GM18868 (cell line): ENCODE measurements around the gene PARP8.
A peak's percentile ranks its signal among the peaks of the same experiment; 100 is the strongest.
"Not testable (repeated sequence)": the region's sequence is repeated elsewhere in the genome, so short reads cannot be mapped to it uniquely, and the experiment has no call there.

Experiments
- ATAC-seq: cut with Tn5 transposase; IDR thresholded peaks from one replicate; pipeline ENCODE4 v1.9.1; 2021; ENCODE audit warnings: mild to moderate bottlenecking, moderate library complexity; ENCODE audit not compliant: unreplicated experiment

Gene PARP8

DNA sequence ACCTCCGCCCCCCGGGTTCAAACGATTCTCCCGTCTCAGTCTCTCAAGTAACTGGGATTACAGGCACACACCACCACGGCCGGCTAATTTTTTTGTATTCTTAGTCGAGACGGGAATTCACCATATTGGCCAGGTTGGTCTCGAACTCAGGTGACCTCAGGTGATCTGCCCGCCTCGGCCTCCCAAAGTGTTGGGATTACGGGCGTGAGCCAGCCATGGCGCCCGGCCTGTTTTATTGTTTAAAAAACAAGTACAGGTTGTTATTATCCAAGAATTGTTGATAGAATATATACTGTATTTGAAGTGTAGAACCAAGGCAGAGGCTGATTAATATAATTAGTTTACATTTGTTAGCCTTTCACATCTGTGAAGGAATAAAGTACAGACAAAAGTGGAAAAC lies 8.9 kb downstream of the PARP8 start:
- no peak for ATAC-seq

DNA sequence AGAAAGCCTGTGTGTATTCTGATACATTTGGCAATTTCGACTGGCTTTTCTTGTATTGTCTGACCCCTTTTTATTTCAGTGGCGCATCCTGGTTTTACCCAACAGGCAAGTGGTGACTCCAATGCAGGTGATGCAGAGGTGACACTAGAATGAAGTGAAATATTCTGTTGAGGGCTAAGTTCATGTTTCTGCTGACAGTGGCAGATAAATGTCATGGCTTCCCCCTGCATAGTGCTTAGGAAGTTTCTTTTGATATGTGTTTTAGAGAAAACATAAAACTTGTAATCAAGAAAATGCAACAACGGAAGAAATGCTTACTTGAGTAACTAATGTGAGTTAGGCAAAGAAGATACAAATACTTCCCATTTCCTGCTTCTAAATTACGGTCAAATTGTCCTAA lies 13.1 kb downstream of the PARP8 start:
- ATAC-seq: not testable (repeated sequence)

DNA sequence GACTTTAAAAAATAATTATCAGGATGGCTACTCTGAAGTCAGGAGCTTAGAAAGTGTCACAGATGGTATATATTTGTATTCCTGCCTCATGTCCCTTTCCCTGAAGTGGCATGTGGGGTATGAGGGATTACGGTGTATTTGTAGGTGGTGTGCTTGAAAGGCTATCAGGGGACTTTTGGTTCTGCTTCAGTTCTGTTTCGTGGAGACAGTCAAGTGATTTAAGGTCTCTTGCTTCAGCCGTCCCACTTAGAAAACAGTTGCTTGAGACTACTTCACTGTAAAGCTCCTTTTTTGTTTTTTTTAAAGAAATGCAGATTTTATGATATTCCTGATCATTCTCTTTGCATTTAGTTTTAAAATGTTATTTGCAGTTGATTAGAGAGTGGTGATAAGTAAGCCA lies 18.3 kb downstream of the PARP8 start:
- ATAC-seq: peak; percentile 92

DNA sequence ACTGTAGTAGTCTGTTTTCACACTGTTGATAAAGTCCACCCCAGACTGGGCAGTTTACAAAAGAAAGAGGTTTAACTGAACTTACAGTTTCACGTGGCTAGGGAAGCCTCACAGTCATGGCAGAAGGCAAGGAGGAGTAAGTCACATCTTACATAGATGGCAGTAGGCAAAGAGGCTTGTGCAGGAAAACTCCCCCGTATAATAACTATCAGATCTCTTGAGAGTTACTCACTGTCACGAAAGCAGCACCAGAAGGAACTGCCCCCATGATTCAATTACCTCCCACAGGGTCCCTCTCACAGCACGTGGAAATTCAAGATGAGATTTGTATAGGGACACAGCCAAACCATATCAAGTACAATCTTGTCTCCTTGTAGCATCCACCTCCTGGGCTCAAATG lies 21.1 kb downstream of the PARP8 start:
- ATAC-seq: no peak

DNA sequence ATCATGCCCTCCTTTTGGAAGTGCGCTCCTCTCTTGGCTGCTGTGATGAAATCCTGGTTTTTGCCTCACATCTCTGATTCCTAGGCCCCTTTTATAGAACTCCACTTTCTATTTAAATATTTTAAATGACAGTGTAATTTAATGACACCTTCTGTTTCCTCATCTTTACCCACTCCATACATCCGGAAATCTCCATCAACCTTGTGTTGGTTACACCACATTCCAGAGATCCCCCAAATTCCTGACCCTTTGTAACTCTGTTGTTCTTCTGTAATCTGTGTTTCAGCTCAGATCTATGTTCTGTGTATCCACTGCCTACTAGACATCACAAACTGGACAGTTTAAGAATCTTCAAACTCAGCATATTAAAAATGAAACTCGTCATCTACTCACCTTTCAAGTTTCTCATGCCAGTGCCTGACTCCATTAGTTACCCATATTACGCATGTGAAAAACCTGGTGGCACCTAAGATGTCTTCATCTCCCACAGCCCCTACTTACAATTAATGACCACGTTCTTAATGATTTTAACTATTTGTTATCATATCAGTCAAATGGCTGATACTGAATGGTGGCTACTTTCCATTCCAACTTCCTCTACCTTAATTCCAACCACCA lies 25.1 kb downstream of the PARP8 start:
- ATAC-seq: peak; percentile 67

DNA sequence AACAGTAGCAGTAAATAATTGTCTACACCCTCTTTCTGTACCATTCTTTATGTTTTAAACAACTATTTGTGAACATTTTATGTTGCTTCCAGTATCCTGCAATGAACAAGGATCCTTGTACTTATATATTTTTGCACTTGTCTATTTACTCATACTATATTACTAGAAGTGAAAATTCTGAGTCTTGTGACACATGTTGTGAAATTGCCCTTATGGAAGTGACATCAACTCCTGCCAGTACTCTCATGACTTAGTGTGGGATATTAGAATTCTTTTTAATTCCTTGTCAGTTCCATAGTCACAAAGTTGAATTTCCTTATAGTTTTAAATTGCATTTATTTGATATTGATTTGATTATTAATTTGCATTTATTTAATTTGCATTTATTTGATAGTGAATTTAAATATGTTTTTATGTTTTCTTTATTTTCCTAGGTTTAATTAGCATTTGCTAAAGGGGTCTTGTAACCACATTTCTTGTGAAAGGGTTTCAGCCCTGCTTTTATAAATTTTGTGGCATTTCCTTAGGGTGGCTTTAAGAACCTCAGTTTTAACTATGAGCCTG lies 27.7 kb downstream of the PARP8 start:
- ATAC-seq: no peak

DNA sequence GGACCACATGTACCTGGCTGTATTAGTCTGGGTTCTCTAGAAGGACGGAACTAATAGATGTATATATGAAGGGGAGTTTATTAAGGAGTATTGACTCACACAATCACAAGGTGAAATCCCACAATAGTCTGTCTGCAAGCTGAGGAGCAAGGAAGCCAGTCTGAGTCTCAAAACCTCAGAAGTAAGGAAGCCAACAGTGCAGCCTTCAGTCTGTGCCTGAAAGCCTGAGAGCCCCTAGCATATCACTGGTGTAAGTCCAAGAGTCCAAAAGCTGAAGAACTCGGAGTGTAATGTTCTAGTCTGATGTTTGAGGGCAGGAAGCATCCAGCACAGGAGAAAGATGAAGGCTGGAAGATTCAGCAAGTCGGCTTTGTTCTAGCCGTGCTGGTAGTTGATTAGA lies 28.2 kb downstream of the PARP8 start:
- ATAC-seq: not testable (repeated sequence)

DNA sequence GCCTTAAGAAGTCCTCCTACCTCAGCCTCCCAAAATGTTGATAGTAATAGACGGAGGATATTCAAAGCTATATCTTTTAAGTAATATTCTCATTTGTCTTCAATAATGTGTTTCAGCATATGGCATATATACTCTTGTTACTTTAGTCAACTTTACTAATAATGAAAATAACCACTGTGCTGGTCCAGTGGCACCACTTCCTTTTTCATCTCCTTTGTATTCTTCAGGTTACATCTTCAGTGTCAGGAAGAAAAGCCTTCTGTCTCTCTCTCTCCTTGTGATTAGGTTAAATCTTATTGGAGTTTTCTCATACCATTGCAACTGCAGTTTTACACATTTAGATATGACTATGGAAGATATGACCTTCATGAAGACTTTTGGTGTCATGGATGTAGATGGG lies 31.3 kb downstream of the PARP8 start:
- ATAC-seq: peak; percentile 92

DNA sequence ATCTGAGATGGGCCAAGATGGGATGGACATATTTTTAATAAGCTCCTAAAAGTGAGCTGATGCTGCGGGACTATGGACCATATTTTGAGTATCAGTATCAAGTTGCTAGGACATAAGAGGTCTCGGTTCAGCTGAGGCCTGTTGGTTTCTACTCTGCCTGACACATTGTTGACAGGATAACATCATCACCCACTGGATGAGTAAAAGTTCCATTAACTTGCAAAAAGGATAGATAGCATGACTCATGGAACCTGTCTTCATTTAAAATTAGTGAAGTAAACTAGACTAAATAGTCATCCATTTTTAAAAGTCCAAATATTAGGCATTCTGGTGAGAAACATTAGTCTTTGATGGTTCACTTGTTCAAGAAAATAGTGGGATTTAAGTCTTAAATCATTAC lies 33.3 kb downstream of the PARP8 start:
- no peak for ATAC-seq

DNA sequence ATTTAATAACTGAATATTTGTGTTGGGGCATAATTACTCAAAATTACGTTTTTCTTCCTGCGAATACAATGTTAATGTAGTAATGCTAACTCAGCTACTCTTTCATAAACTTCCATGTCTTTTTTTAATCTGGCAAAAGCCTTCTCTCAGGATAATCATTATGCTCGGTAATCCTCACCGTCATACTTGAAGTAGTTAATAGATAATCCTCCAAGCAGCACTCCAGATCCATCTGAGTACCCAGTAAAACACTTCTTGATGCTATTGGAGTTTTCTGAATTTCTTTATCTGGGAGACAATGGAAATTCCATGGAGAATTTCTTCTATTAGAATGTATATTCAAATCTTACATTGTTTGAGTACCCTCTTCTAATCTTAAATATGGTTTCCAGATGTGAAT lies 34.3 kb downstream of the PARP8 start:
- no peak for ATAC-seq

DNA sequence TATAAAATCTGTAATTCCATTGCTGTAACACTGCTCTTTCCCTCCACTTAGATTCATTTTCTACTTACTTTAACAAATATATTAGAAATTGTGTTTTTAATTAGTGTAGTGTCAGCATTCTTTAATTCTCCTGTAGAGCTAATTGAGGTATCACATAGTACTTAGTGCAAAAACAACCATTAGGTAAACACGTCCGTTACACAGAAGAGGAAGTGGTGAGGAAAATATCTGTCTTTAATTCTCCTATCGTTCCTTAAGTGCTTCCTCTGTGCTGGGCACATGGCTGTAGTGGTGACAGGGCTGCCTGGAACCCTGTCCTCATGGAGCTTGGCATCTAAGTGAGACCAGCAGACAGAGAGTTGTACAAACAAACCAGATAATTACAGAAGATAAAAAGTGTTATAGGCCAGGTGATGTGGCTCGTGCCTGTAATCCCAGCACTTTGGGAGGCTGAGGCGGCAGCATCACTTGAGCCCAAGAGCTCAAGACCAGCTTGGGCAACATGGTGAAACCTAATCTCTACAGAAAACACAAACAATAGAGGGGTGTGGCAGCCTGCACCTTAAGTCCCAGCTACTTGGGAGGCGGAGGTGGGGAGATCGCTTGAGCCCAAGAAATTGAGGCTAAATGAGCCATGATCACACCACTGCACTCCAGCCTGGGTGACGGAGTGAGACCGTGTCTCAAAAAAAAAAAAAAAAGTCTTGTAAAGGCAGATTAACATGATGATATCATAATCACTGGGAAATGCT lies 36.4 kb downstream of the PARP8 start:
- ATAC-seq: no peak

DNA sequence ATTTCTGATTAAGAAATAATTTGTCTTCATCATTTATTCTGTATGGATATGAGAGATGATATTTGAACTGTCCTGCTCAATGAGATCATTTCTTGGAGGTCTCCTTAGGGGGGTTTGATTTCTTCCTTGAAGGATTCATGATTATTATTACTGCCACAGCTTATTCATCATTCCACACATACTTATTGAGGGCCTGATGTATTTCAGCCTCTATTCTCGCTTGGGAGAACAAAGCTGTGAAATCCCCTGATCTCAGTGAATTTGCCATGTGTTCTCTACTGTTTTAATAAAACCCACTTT lies 36.9 kb downstream of the PARP8 start:
- no peak for ATAC-seq

DNA sequence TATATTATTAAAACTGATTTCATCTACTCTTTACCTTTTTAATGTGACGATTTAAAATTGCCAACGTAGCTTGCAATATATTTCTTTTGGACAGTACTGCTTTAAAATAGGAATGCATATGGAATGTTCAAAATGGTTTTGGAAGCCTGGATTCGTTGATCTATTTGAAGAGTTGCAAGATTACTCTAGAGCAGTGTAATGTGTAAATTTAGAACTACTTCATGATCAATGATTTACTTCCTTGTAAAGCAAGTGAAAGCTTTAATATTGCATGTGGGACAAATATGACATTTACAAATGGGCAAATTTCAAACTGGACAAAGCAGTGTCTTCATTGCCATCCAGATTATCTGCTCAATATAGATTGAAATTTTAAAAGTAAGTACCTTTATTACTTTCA lies 38.3 kb downstream of the PARP8 start:
- ATAC-seq: no peak

DNA sequence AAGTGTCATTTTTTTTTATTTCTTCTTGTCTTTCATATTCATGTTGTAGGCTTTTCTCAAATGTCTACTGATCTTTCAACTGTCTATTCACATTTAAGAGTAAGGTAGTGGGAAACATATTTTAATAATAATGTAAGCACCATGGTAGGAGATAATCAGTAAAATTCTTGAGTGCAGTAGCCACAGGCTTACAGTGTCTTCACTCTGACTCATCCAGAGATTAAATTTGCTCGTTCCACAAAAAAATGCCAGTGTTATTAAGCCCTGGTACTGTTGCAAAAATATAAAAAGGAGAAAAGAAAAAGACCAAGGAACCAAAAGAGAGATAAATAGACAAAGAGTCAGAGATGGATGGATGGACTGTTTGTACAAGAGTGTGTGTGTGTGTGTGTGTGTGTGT lies 43.0 kb downstream of the PARP8 start:
- peak; percentile 43 for ATAC-seq

DNA sequence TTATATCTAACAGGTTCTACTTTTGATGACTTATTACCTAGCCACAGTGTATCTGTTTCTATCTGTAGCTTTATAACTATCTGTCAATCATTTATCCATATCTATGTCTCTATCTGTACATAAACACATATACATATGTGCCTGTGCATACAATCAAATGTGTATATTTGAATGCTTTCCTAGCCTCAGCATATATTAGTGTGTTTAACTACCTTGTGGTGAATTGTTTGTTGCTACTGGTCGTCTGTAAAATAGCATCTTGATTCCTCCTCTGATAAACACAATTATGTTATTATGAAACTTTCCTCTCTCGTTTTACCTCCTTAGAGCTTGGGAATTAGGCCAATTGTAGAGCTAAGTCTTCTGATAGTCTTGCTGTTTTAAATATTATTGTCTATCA lies 44.4 kb downstream of the PARP8 start:
- peak; percentile 9 for ATAC-seq

DNA sequence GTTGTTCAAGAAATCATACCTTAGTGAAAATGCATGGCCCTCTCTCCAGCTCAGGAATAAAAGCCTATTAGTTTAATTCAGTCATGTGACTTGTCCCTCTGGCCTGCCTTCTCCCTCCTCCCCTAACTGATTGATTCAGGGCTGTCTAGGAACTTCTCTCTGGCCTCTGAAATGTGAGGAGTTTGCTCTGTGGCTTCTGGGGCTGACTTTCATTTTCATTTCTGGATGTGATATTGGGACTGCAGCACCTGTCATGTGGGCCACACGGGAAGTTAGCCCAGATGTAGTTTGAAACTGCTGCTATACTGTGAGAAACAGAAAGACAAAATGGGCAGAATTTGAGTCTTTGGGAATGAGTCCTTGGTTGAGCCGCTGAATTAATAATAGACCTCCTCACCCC lies 44.8 kb downstream of the PARP8 start:
- ATAC-seq: peak; percentile 95

DNA sequence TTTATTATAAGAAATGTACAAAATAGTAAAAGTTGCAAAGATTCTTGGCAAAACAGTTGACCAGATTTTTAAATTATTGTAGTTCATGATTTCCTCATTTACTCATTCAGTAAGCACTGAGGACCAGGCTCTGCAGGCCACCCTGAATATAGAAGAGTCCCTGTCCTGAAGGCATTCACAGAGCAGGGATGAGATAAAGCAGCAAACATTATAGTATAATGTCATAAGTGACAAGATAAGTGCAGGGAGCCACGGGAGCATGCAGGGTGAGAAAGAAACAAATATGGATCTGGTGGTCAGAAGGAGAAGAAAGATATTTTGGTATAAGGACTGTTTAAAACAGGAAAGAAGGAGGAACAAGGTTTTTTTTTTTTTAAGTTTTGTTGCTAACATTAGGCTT lies 46.0 kb downstream of the PARP8 start:
- no peak for ATAC-seq

DNA sequence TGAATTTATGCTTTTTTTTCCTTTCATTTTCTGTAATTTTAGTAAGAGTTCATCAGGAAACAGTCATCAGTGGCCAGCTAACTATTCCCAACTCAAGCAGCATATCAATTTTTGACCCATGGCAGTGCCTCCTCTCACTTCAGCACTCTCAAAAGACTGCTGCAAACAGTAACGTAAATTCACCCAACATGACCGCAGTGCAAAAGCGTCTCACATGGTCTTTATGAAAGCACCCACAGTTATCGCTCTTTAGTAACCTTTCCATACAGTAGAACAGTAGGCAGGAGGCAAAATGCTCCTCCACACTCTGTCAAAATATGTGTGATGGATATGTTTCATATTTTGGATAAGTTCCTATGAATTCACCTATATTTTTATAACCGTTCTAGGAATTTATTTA lies 48.6 kb downstream of the PARP8 start:
- ATAC-seq: no peak

DNA sequence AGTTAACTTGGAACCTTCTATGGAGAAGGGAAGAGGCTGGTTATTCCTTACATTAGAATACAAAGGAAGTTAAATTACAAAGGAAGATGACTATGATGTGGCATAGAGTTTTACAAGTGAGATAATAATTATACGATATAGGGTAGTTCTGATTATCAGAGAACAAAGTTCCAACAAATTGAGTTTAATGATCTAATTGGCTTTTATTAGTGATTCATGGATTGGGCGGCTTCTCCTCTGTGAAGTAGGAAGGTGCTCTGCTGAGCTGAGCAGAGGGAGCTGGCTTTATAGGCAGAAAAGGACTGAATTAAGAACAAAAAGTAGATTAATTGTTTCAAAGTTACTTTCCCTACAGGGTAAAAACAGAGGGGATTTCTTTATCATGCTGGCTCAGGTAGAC lies 49.7 kb downstream of the PARP8 start:
- no peak for ATAC-seq

DNA sequence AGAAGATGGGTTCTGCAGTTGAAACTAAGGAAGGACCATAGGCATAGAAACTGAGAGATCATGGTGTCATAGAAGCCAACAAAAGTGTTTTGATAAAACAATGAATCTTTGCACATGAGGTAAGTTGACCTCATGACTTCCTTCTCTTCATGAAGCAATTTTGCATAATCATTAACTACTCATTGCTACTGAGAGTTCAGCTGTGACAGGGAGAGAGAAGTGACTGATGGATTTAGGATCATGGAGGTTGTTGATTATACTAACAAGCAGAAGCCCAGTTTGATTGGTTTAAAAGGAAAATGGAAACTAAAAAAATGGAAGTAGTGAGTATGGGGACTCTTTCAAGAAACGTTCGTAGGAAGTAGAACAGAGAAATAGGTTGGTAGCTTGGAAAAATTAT lies 51.2 kb downstream of the PARP8 start:
- no peak for ATAC-seq

DNA sequence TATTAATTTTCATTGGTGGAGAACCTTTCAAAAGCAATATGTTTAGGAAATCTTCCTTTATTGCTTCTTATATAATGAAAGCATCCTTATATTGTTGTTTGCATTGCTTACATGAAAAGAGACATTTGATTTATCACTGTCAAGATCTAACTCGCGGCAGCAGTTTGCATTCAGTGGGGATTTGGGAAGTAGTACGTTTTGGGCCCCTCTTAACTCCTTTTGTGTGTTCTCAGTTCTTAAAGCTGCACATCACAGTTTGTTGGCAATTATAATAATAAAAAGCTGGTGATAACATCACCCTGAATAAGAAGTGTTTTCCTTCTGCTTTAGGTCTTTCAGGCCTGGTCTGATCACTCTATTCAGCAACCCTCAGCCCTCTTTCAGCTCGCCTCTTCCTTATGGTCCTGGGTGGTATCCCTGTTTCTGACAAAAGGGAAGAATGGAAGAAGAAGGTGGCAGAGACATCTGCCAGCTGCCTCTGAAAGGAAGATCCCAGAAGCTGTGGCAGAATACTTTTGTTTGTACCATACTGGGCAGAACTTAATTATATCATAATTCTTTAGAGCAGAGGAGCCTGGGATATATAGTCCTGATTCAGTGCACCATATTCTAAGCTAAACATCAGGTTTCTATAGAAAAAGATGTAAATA lies 53.7 kb downstream of the PARP8 start:
- ATAC-seq: no peak

DNA sequence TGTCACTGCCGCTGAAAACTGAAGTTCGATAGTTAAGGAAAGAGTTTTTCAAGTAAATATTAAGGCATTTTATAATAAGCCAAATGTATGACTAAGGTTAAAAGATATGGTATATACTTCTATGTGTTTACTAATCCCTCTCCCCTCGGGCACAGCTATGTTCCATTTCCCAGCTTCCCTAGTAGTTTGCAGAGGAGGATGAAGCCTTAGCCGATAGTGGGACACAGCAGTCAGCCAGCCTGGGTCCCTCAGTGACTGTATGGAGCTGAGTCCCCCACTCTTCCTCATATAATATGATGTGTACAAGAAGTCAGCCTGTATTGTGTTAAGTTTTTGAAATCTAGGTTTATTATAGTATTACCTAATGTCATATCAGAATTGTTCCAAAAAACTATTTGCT lies 55.8 kb downstream of the PARP8 start:
- no peak for ATAC-seq
